DND-41 (cell line): ENCODE results near the gene RALGPS2.

ENCODE experiments used
- ATAC-seq: fragments of 200-7000 bp; cut with Tn5 transposase; 3 replicates; pipeline ENCODE4 v1.9.1; 2021; ENCODE audit warnings: low read depth; ENCODE audit not compliant: insufficient read depth
- DNase-seq: peaks from one replicate; pipeline ENCODE4 v3.0.0-alpha.2; 2020
- H2AFZ ChIP-seq: 2 replicates; pipeline ENCODE4 v1.6.0; 2012; ENCODE audit warnings: low read depth, low read length
- H3K27ac ChIP-seq: 2 replicates; pipeline ENCODE4 v1.5.1; 2012; ENCODE audit warnings: low read length, inconsistent platforms
- H3K27me3 ChIP-seq: fragments of 200-600 bp; sonication (generic); 2 replicates; pipeline ENCODE4 v1.6.0; 2012; ENCODE audit warnings: low read length, mild to moderate bottlenecking, inconsistent platforms; ENCODE audit not compliant: insufficient read depth, poor library complexity
- H3K36me3 ChIP-seq: 2 replicates; pipeline ENCODE4 v1.5.1; 2012; ENCODE audit warnings: low read length, inconsistent platforms; ENCODE audit not compliant: insufficient read depth
- H3K4me1 ChIP-seq: 2 replicates; pipeline ENCODE4 v1.5.1; 2012; ENCODE audit warnings: mild to moderate bottlenecking, low read length; ENCODE audit not compliant: insufficient read depth
- H3K4me2 ChIP-seq: 2 replicates; pipeline ENCODE4 v1.6.0; 2012; ENCODE audit warnings: mild to moderate bottlenecking, moderate library complexity, low read length, inconsistent platforms; ENCODE audit not compliant: insufficient read depth
- H3K4me3 ChIP-seq, 2 experiments: fragments of 200-600 bp in 1 of 2; shearing (Covaris generic) in 1 of 2; 2 replicates each; pipeline ENCODE4 v1.5.1; 2012 to 2016; ENCODE audit warnings: inconsistent platforms in 2 of 2, low read length in 2 of 2, mild to moderate bottlenecking in 2 of 2, low read depth in 1 of 2, moderate library complexity in 1 of 2
- H3K79me2 ChIP-seq: 2 replicates; pipeline ENCODE4 v1.6.0; 2012; ENCODE audit warnings: low read length, inconsistent platforms; ENCODE audit not compliant: insufficient read depth
- H3K9ac ChIP-seq: 2 replicates; pipeline ENCODE4 v1.6.0; 2012; ENCODE audit warnings: low read depth, mild to moderate bottlenecking, inconsistent platforms, low read length, moderate library complexity
- H3K9me3 ChIP-seq: 2 replicates; pipeline ENCODE4 v1.5.1; 2012; ENCODE audit warnings: low read length, moderate library complexity, mild to moderate bottlenecking, inconsistent platforms; ENCODE audit not compliant: insufficient read depth, severe bottlenecking
- H4K20me1 ChIP-seq: 2 replicates; pipeline ENCODE4 v1.6.0; 2012; ENCODE audit warnings: low read length; ENCODE audit not compliant: insufficient read depth
- CTCF ChIP-seq: IDR thresholded peaks from 2 replicates; pipeline ENCODE4 v1.5.1; 2012; ENCODE audit warnings: borderline replicate concordance, low read length, moderate library complexity, mild to moderate bottlenecking; ENCODE audit not compliant: poor library complexity, severe bottlenecking; ENCODE audit errors: extremely low read depth
- EZH2 ChIP-seq: IDR thresholded peaks from 3 replicates; pipeline ENCODE4 v1.6.1; 2012; ENCODE audit warnings: borderline replicate concordance, low read depth, mild to moderate bottlenecking, moderate library complexity, low read length, inconsistent platforms; ENCODE audit not compliant: severe bottlenecking

RALGPS2 gene

GRCh38 chr1:178899402-178899801 lies 174.4 kb downstream of the RALGPS2 start:
- ATAC-seq (no peak), DNase-seq (no peak)
- H3K9ac ChIP-seq: no peak overlapping the region
- no peaks in the 10 kb centered on the region for H3K79me2 ChIP-seq
- no peaks in the 10 kb centered on the region; the same call in 1 of the 2 replicates for H3K4me1 ChIP-seq
- H3K27me3 ChIP-seq: no peaks in the 10 kb centered on the region
- H3K4me2 ChIP-seq: no peak overlapping the region
- H3K9me3 ChIP-seq: no peaks in the 10 kb centered on the region
- H3K36me3 ChIP-seq: peaks cover 20% of the 10 kb centered on the region
- no peak for TF ChIP-seq EZH2
- TF ChIP-seq CTCF: no peak
- no peak overlapping the region for H2AFZ ChIP-seq
- H3K4me3 ChIP-seq: no peak overlapping the region
- H3K27ac ChIP-seq: no peak overlapping the region
- no peaks in the 10 kb centered on the region for H4K20me1 ChIP-seq

DNA sequence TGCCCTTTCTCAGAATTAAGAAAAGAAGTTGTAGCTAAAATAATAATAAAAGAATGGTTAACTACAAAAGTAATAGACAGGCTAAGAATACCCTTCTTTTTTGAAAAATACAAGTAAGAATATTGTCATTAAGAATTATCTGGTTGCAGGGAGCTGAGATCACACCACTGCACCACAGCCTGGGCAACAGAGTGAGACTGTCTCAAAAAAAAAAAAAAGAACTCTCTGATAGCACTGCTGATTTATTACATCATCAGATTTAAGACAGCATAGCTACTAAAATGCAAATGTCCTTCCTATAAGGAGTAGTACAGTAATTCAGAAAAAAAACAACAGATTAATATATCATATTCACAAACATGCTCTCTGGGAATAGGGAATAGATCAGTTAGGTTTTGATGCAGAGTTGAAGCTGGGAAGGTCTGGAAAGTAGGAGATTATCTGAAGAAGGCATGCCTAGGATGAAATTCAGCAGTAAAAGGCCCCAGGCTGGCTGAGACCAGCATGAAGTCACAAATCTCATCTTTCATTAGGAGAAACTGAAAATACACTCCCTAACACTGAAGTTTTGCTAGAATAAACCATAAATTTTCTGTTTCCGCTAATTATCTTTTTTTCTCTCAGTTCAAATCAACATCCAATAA lies 176.6 kb downstream of the RALGPS2 start:
- Histone ChIP-seq H3K79me2 (no peaks in the 10 kb centered on the region), H3K27ac (no peak overlapping the region), H3K27me3 (no peaks in the 10 kb centered on the region), H2AFZ (no peak overlapping the region), H3K4me2 (no peak overlapping the region), H4K20me1 (no peaks in the 10 kb centered on the region), H3K36me3 (peaks cover 6% of the 10 kb centered on the region), H3K4me1 (no peaks in the 10 kb centered on the region; the same call in 1 of the 2 replicates), H3K9me3 (no peaks in the 10 kb centered on the region), H3K4me3 (no peak overlapping the region), H3K9ac (no peak overlapping the region)
- no peak for DNase-seq
- ATAC-seq: no peak
- TF ChIP-seq EZH2 (no peak), CTCF (no peak)

DNA sequence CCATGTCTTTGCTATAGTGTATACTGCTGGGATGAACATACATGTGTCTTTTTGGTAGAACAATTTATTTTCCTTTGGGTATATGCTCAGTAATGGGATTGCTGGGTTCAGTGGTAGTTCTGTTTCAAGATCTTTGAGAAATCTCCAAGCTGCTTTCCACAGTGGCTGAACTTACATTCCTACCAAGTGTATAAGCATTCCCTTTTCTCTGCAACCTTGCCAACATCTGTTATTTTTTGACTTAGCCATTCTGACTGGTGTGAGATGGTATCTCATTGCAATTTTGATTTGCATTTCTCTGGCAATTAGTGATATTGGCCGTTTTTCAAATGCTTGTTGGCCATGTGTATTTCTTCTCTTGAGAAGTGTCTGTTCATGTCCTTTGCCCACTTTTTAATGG lies 183.3 kb downstream of the RALGPS2 start:
- H3K27ac ChIP-seq: no peak overlapping the region
- ATAC-seq (no peak), DNase-seq (no peak)
- no peak overlapping the region for H3K4me2 ChIP-seq
- no peaks in the 10 kb centered on the region for H3K9me3 ChIP-seq
- no peaks in the 10 kb centered on the region for H4K20me1 ChIP-seq
- no peak overlapping the region for H3K4me3 ChIP-seq
- no peak overlapping the region for H2AFZ ChIP-seq
- H3K4me1 ChIP-seq: no peaks in the 10 kb centered on the region
- H3K36me3 ChIP-seq: peaks cover 19% of the 10 kb centered on the region; the same call in 1 of the 2 replicates
- H3K79me2 ChIP-seq: no peaks in the 10 kb centered on the region
- no peaks in the 10 kb centered on the region for H3K27me3 ChIP-seq
- no peak overlapping the region for H3K9ac ChIP-seq
- TF ChIP-seq CTCF: no peak
- TF ChIP-seq EZH2: no peak

DNA sequence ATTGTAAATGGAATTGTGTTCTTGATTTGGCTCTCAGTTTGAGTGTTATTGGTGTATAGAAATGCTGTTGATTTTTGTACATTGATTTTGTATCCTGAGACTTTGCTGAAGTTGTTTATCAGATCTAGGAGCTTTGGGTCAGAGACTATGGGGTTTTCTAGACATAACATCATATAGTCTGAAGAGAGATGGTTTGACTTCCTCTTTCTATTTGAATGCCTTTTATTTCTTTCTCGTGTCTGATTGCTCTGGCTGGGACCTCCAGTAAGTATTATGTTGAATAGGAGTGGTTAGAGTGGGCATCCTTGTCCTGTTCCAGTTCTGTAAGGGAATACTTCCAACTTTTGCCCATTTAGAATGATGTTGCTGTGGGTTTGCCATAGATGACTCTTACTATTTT lies 185.0 kb downstream of the RALGPS2 start:
- Histone ChIP-seq H3K79me2 (no peaks in the 10 kb centered on the region), H3K9me3 (no peaks in the 10 kb centered on the region), H3K4me1 (no peaks in the 10 kb centered on the region), H3K27me3 (no peaks in the 10 kb centered on the region), H3K36me3 (peaks cover 30% of the 10 kb centered on the region), H4K20me1 (no peaks in the 10 kb centered on the region), H3K27ac (no peak overlapping the region), H2AFZ (no peak overlapping the region), H3K9ac (no peak overlapping the region), H3K4me2 (no peak overlapping the region), H3K4me3 (no peak overlapping the region)
- ATAC-seq: no peak
- no peak for DNase-seq
- no peak for TF ChIP-seq EZH2
